Raji (cell line): ENCODE data around the gene ADNP2.

Experiments used
- POLR2A ChIP-seq: IDR thresholded peaks from 2 replicates; pipeline ENCODE4 v1.6.1; 2011; ENCODE audit warnings: low read depth, low read length, control low read depth; ENCODE audit not compliant: insufficient read depth

ADNP2 gene

DNA sequence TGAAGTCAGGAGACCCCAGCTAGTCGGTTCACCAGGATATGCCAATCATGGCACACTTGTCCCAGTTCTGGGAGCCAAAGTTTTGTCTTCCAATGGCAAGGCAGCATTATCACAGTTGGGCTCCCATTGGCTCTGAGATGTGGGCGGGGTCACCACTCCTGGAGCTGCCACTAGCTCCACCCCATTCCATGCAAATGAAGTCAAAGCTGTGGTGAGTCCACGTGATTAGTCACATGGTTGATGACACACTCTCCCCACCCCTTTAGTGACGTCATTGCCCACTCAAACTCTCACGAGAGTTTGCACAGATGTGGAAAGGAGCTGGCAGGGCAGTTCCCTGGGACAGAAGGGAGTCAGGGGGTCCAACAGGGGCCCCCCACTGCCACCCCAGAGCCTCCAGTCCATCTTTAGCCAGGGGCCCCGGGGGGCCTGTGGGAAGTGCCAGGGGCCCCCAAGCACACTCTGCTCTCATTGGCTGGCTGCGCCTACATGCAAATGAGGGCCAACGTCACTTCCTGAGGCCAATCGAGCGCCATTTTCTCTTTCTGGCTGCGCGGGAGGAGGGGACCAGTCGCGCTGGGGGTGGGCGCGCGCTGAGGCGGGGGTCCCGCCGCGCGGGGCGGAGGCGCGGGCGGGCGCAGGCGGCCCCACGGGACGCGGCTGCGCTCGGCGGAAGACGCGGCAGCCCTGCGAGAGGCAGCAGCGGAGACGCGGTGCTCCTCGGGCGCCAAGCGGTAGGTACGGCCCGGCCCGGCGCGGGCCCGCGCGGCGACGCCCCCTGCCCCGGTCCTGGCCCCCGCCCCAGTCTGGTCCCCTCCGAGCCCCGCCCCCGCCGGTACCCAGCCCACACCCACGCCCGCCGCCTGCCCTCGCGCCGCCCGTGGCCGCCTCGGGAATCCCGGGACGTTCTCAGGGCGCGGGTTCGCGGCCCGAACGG lies at the start of gene ADNP2:
TSS of gene ADNP2 (plus strand) at position 524 of the 937 bp plus-strand sequence. CDS start 8,281 bp downstream, outside the sequence.
- TF ChIP-seq POLR2A: peak; percentile 59

- TF ChIP-seq POLR2A: no peak
These were observed 49.1 kb upstream of the ADNP2 start for GRCh38 chr18:80059945-80060344.

DNA sequence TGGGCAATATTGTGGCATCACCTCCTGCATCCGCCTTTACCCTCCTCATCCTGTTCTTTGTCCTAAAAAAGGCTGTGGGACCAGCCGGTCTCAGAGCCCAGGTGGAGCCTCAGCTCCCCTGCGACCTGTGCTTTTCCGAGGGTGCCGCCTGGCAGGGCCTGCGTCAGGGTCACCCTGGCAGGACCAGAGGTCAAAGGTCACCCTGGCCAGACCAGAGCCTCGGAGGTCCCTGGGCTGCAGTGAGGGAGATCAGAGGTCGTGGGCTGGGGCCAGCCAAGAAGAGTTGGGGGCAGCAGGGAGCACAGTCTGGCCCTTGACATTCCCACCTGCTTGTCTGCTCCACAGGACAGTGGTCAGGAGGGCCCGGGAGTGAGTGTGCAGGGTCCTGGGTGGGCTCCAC lies 43.4 kb upstream of the ADNP2 start:
- no peak for TF ChIP-seq POLR2A

DNA sequence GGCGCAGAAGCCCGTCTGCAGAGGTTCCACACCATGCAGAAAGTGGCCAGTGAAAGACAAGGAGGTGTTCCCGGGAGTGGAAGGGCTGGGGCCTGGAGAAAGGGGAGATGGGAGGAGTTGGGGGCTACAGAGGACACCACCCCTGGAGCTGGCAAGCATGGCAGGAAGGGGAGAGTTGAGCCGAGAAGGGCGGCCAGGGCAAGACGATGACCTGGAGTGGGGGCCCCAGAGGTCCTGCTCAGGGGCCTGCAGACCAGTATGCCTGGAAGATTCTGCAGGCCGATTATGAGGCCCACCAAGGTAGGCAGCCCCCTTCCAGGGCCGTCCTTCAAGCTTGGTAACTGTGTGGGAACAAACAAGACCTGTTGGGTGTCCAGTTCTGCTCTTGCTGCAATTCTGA lies 41.7 kb upstream of the ADNP2 start:
- TF ChIP-seq POLR2A: no peak

- TF ChIP-seq POLR2A: no peak
These were observed 41.2 kb upstream of the ADNP2 start for GRCh38 chr18:80067897-80068296.

DNA sequence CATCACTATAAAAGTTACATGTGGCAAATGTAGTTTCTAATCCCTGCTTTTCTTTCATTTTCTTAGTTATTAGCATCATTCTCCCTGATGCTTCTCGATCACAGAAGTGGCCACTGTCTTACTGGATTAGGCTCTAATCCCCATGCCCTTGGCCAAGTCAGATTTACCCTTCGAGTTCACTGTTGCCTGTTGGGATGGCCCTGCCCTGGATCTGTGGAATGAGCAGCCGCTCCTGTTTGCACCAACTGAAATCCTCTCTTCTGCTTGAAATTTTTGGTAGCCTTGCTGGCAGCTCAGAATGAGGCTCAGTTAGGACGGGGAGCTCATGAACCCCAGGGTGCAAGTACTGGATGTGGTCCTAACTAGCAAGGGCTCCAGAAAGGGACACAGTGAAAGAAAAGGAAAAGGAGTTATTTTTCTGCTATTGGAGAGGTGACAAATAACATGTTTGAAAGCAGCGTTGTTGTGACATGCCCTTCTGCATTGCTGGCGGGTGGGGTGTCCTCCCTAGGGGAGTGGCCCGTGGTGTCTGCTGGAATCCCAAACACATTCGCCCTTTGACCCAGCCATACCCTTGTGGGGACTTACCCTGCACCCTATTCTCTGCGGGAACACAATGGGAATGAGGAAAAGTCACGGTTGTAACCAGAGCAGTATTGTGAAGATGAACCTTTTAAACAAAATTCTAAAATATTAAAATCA lies 40.3 kb upstream of the ADNP2 start:
- no peak for TF ChIP-seq POLR2A

DNA sequence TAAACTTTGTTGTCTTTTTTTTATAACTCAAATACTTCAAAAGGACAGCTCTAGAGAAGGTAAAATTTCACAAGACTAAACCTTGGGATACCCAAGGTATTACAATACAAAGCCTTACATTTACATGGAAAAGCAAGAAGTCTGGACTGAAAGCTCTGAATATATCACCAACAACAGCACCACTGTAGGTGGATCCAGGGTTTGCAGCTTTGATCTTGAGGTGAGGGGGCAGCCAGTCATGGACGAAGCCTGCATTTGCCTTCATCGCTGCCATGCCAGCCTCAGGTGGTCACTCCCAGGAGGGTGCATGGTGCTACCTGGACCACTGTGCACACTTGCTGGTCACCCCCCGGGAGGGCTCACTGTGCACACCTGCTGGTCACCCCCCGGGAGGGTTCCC lies 38.2 kb upstream of the ADNP2 start:
- TF ChIP-seq POLR2A: no peak

DNA sequence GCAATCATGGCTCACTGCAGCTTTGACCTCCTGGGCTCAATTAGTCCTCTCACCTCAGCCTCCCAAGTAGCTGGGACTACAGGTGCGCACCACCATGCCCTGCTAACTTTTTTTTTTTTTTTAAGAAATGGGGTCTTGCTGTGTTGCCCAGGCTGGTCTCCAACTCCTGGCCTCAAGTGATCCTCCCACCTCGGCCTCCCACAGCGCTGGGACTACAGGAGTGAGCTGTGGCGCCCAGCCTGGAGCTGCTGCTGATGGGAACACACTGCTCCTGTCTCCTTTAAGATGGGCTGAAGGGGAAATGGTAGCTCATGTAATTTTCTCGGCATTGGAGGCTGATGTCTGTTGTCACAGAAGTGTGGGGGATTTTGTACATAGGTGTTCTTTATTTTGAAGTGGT lies 34.9 kb upstream of the ADNP2 start:
- no peak for TF ChIP-seq POLR2A

DNA sequence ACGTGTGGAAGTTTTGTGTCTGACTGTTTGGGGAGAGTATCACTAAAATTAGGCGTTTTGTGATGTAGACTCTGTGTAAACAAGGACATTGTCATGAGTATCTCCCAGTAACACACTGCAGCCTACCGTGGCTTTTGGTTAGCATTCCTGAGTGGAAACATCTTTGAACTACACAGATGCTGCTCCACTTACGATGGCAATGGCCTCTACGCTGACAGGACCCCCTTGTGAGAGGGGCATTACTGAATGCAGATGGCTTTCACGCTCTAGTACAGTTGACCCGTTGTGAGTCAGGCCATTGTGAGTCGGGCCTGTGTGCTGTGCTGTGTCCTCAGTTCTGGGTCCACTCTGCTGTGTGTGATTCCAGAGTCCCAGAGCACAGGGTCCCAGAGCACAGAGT lies 34.4 kb upstream of the ADNP2 start:
- no peak for TF ChIP-seq POLR2A

DNA sequence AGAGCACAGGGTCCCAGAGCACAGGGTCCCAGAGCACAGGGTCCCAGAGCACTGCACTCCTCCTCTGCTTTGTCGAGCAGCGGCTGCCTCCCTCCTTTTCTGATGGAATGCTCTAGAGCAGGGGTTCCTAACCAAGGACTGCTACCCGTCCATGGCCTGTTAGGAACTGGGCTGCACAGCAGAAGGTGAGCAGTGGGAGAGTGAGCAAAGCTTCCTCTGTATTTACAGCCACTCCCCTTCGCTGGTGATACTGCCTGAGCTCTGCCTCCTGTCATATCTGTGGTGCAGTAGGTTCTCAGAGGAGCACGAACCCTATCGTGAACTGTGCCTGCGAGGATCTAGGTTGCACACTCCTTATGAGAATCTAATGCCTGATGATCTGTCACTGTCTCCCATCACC lies 33.1 kb upstream of the ADNP2 start:
- no peak for TF ChIP-seq POLR2A

GRCh38 chr18:80076379-80076778 lies 32.7 kb upstream of the ADNP2 start:
- TF ChIP-seq POLR2A: no peak

GRCh38 chr18:80077873-80078272 lies 31.2 kb upstream of the ADNP2 start:
- TF ChIP-seq POLR2A: no peak

GRCh38 chr18:80086281-80086680 lies 22.8 kb upstream of the ADNP2 start:
- no peak for TF ChIP-seq POLR2A

DNA sequence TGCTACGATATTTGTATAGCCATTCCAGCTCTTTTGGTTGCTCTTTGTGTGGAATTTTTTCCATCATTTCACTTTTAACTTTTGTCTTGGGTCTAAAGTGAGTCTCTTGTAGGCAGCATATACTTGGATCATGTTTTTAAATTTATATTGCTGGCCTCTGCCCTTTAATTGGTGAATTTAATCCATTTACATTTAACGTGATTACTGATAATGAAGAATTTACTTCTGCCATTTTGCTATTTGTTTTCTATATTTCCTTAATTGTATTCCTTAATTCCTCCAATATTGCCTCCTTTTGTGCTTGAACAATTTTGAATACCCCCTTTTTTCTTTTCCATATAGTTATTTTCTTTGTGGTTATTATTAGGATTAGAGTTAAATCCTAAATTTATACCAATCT lies 21.0 kb upstream of the ADNP2 start:
- TF ChIP-seq POLR2A: no peak

DNA sequence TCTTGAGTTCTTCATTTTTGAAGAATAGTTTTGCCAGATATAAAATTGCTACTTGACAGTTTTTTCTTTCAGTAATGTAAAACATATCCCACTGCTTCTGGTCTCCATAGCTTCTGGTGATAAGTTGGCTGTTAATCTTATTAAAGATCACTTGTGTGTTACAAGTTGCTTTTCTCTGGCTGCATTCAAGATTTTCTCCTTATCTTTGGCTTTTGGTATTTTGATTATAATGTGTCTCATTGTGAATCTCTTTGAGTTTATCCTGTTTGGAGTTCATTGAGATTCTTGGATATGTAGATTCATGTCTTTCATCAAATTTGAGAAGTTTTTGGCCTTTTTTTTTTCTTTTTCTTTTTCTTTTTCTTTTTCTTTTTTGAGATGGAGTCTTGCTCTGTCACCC lies 20.2 kb upstream of the ADNP2 start:
- TF ChIP-seq POLR2A: no peak

- TF ChIP-seq POLR2A: no peak
These were observed 13.6 kb upstream of the ADNP2 start for GRCh38 chr18:80095414-80095813.
